HepG2 (cell line): Measurements from ENCODE around the gene VEZT. TPM values are rescaled to one million over a fixed set of nuclear protein-coding genes. Genes with fewer than 3 reads are reported as not detected.
"Not testable (repeated sequence)": the region's sequence is repeated elsewhere in the genome, so short reads cannot be mapped to it uniquely, and the experiment has no call there.

Experiments used
- ATAC-seq: fragments of 200-7000 bp; cut with Tn5 transposase; 3 replicates; pipeline ENCODE4 v1.9.1; 2020; ENCODE audit warnings: mild to moderate bottlenecking, moderate library complexity
- BruUV-seq: library from RNA; stranded (reverse); fragments of 400-500 nt; replicated peaks from 2 replicates; lab custom pipeline; 2021; lab: Mats Ljungman, UMichigan
- CTCF ChIA-PET: fragments of 300-600 bp; formaldehyde crosslinking; extraction: SDS; loops from one replicate; lab custom pipeline; 2021; ENCODE audit warnings: low total read pairs, inconsistent platforms, low intra/inter-chr PET ratio; lab: Yijun Ruan, JAX
- POLR2A ChIA-PET: fragments of 350-600 bp; sonication (Branson Sonifier 250); formaldehyde crosslinking; loops from one replicate; lab custom pipeline; 2020; ENCODE audit warnings: antibody characterized with exemption, inconsistent platforms; lab: Yijun Ruan, JAX
- DNase-seq: peaks from one replicate; pipeline ENCODE4 v3.0.0-alpha.2; 2015; ENCODE audit warnings: low spot score
- FAIRE-seq: peaks from 3 replicates; lab custom pipeline; 2011; peaks lifted over from hg19 to GRCh38; lab: Jason Lieb, UNC
- H2AFZ ChIP-seq: one replicate; pipeline ENCODE4 v1.6.1; 2011; ENCODE audit warnings: low read length, inconsistent platforms
- H3K27ac ChIP-seq: fragments of 300-600 bp; 3 replicates; pipeline ENCODE4 v1.8.0; 2011; ENCODE audit warnings: mixed run types, mild to moderate bottlenecking, mixed read lengths, low read length, inconsistent platforms; ENCODE audit not compliant: insufficient read depth; ENCODE audit errors: extremely low read length
- H3K27me3 ChIP-seq, 2 experiments: fragments of 200-600 bp in 1 of 2; 2 replicates in 1 of 2; 3 replicates in 1 of 2; pipeline versions ENCODE4 v1.6.0 to v1.8.0; 2011; ENCODE audit warnings: low read length in 2 of 2, mild to moderate bottlenecking in 2 of 2, moderate library complexity in 2 of 2, inconsistent platforms in 1 of 2; ENCODE audit not compliant: insufficient read depth in 2 of 2, control insufficient read depth in 1 of 2
- H3K36me3 ChIP-seq, 2 experiments: fragments of 200-600 bp in 1 of 2; replicated peaks in 1 of 2; 2 replicates in 1 of 2; 3 replicates in 1 of 2; pipeline versions ENCODE4 v1.5.1 to v1.8.0; 2011; ENCODE audit warnings: low read length in 2 of 2, inconsistent platforms in 1 of 2; ENCODE audit not compliant: insufficient read depth in 2 of 2, control insufficient read depth in 1 of 2
- H3K4me1 ChIP-seq: 2 replicates; pipeline ENCODE4 v1.5.1; 2012; ENCODE audit warnings: low read length, inconsistent platforms; ENCODE audit not compliant: insufficient read depth
- H3K4me2 ChIP-seq: 2 replicates; pipeline ENCODE4 v1.6.0; 2011; ENCODE audit warnings: low read depth, low read length, inconsistent platforms
- H3K4me3 ChIP-seq, 3 experiments: fragments of 200-600 bp in 1 of 3; sonication (generic), shearing (Covaris generic) in 1 of 3; replicated peaks in 1 of 3; 2 replicates each; pipeline ENCODE4 v1.5.1; 2011 to 2016; ENCODE audit warnings: low read length in 3 of 3, inconsistent platforms in 2 of 3, low read depth in 2 of 3, mild to moderate bottlenecking in 2 of 3, control low read depth in 1 of 3, mixed read lengths in 1 of 3; ENCODE audit not compliant: insufficient read depth in 1 of 3
- H3K79me2 ChIP-seq: one replicate; pipeline ENCODE4 v1.6.1; 2011; ENCODE audit warnings: low read length, inconsistent platforms; ENCODE audit not compliant: insufficient read depth
- H3K9ac ChIP-seq: 2 replicates; pipeline ENCODE4 v1.6.0; 2011; ENCODE audit warnings: mild to moderate bottlenecking, low read depth, low read length, inconsistent platforms; ENCODE audit not compliant: insufficient read depth
- H3K9me3 ChIP-seq: 2 replicates; pipeline ENCODE4 v1.5.1; 2012; ENCODE audit warnings: mild to moderate bottlenecking, low read length
- H4K20me1 ChIP-seq: 2 replicates; pipeline ENCODE4 v1.6.0; 2011; ENCODE audit warnings: inconsistent platforms, mild to moderate bottlenecking, low read length, moderate library complexity; ENCODE audit not compliant: insufficient read depth
- CBFB ChIP-seq: sonication (generic); formaldehyde crosslinking; IDR thresholded peaks from 2 replicates; pipeline ENCODE4 v1.4.0; 2020; ENCODE audit warnings: missing genetic modification reagents
- FLYWCH1 ChIP-seq: sonication (generic); formaldehyde crosslinking; IDR thresholded peaks from 2 replicates; pipeline ENCODE4 v1.8.1; 2023; ENCODE audit warnings: mild to moderate bottlenecking, missing genetic modification reagents
- FOXC1 ChIP-seq: sonication (generic); formaldehyde crosslinking; IDR thresholded peaks from 2 replicates; pipeline ENCODE4 v1.8.0; 2022; ENCODE audit warnings: mild to moderate bottlenecking, missing genetic modification reagents, borderline replicate concordance
- SP140L ChIP-seq: sonication (generic); formaldehyde crosslinking; IDR thresholded peaks from 2 replicates; pipeline ENCODE4 v1.4.0; 2020; ENCODE audit warnings: missing genetic modification reagents, borderline replicate concordance
- SRF ChIP-seq: IDR thresholded peaks from 2 replicates; pipeline ENCODE4 v1.6.1; 2011; ENCODE audit warnings: mild to moderate bottlenecking, low read depth, low read length, moderate library complexity
- TCF7 ChIP-seq: sonication (generic); IDR thresholded peaks from 2 replicates; pipeline ENCODE4 v1.6.1; 2016; ENCODE audit warnings: antibody characterized with exemption, low read depth
- YEATS4 ChIP-seq: sonication (generic); formaldehyde crosslinking; IDR thresholded peaks from 2 replicates; pipeline ENCODE4 v1.4.0; 2020; ENCODE audit warnings: missing genetic modification reagents, borderline replicate concordance
- ZNF350 ChIP-seq: sonication (generic); formaldehyde crosslinking; IDR thresholded peaks from 2 replicates; pipeline ENCODE4 v1.4.0; 2020; ENCODE audit warnings: mild to moderate bottlenecking, low read depth, missing genetic modification reagents, borderline replicate concordance
- ZNF383 ChIP-seq: sonication (generic); formaldehyde crosslinking; IDR thresholded peaks from 2 replicates; pipeline ENCODE4 v1.4.0; 2020; ENCODE audit warnings: missing genetic modification reagents, mild to moderate bottlenecking, borderline replicate concordance
- WGBS: methylation state at CpG from one replicate; pipeline ENCODE4 v1.1.6; 2017; ENCODE audit warnings: low lambda C conversion rate; 5-methylcytosine and 5-hydroxymethylcytosine counted together
- in situ Hi-C: cut with HindIII; loops from 2 replicates; pipeline ENCODE4 v1.10.0; 2017; ENCODE audit warnings: low pct_unique_long_range_greater_than_20kb; ENCODE audit not compliant: extremely low pct_ligation_motif_present
- intact Hi-C: fragments of 100-400 bp; cut with micrococcal nuclease; formaldehyde crosslinking; loops from one replicate; pipeline ENCODE4 v1.10.0; 2022; ENCODE audit not compliant: unreplicated experiment
- polyA plus RNA-seq, 8 experiments: library from polyadenylated mRNA; depleted of rRNA in 3 of 8; stranded (reverse) in 7 of 8; unstranded in 1 of 8; fragments of >200 nt; fragmentation: Illumina TruSeq in 4 of 8; extraction: Trizol in 4 of 8; gene quantifications; 2 replicates each; pipeline versions ENCODE4 v1.2.1 to v1.2.3, GENCODE V29; 2011 to 2016; ENCODE audit warnings: low read depth in 4 of 8, missing spikeins in 1 of 8, mixed read lengths in 1 of 8; ENCODE audit not compliant: insufficient read depth in 1 of 8
- total RNA-seq, 5 experiments: library from RNA; depleted of rRNA; stranded (reverse); fragments of >200 nt; fragmentation: Illumina TruSeq; extraction: Trizol; gene quantifications; 2 replicates each; pipeline ENCODE4 v1.2.3, GENCODE V29; 2016; ENCODE audit warnings: low read depth in 1 of 5
- TF ChIP-seq, protein P1 (sequence below): sonication (generic); formaldehyde crosslinking; IDR thresholded peaks from 2 replicates; pipeline ENCODE4 v1.4.0; 2020; ENCODE audit warnings: mild to moderate bottlenecking, missing genetic modification reagents

The VEZT gene
- total and polyA plus RNA-seq, 2 of the 13 experiments (the other 11 are each of a cell fraction or from before 2014, with no cell fraction given), result 35.5 to 51.6 TPM

DNA sequence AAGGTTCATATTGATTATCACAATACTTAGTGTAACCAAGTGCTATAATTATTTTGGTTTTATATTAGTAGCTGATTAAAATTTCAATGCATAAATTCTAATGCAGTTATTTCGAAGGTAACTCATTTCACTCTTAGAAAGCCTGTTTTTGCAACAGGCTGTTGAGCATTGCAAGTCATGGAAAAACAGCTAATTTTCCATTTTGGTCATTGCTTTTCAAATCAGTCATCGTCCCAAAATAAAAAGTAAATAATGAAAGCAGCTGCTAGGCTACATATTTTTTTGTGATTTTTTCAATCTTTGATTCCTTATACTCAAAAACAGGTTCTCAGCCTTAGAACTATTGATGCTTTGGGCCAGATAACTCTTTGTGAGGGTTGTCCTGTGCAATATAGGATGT lies 22.9 kb downstream of the VEZT start:
- Histone ChIP-seq H3K9ac (no peak overlapping the region), H3K27me3 (no peaks in the 10 kb centered on the region; a peak in 1 of 5 replicates), H3K36me3 (peaks cover 4% of the 10 kb centered on the region in 2 experiments; a peak in 2 of 5 replicates), H3K4me2 (no peak overlapping the region), H3K79me2 (peaks cover 52% of the 10 kb centered on the region), H3K27ac (no peak overlapping the region), H4K20me1 (0 out of 2 replicates have a peak, but pooled peaks cover 5% of the 10 kb centered on the region), H3K4me1 (peaks cover 28% of the 10 kb centered on the region), H2AFZ (no peak overlapping the region), H3K9me3 (no peaks in the 10 kb centered on the region), H3K4me3 (no peak overlapping the region)
- in situ Hi-C loops, result no loop called here
- no TSS peak for BruUV-seq
- ATAC-seq, result no peak
- DNase-seq, result no peak
- 99% methylated on average over 2 of the region's 2 CpGs for WGBS
- intact Hi-C loops, result no loop called here
- FAIRE-seq, result no peak
- POLR2A ChIA-PET, result no interaction called here
- CTCF ChIA-PET, result no interaction called here
- TF ChIP-seq CBFB (CRISPR knock-in tag) (no peak), FLYWCH1 (CRISPR knock-in tag) (no peak), ZNF383 (CRISPR knock-in tag) (no peak), SRF (no peak), YEATS4 (no peak), SP140L (no peak), TCF7 (no peak), ZNF350 (no peak), FOXC1 (CRISPR knock-in tag) (no peak)
- TF ChIP-seq, protein P1, sequence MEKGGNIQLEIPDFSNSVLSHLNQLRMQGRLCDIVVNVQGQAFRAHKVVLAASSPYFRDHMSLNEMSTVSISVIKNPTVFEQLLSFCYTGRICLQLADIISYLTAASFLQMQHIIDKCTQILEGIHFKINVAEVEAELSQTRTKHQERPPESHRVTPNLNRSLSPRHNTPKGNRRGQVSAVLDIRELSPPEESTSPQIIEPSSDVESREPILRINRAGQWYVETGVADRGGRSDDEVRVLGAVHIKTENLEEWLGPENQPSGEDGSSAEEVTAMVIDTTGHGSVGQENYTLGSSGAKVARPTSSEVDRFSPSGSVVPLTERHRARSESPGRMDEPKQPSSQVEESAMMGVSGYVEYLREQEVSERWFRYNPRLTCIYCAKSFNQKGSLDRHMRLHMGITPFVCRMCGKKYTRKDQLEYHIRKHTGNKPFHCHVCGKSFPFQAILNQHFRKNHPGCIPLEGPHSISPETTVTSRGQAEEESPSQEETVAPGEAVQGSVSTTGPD (CRISPR knock-in tag), result no peak

DNA sequence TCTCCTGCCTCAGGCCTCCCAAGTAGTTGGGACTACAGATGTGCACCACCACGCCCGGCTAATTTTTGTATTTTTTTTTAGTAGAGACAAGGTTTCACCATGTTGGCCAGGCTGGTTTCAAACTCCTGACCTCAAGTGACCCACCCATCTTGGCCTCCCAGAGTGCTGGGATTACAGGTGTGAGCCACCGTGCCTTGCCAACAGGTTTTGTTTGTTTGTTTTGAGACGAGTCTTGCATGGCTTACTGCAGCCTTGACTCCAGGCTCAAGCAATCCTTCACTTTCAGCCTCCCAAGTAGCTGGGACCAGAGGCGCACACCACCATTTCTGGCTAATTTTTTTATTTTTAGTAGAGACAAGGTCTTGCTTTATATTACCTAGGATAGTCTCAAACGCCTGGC lies 23.5 kb downstream of the VEZT start:
- ATAC-seq, H4K20me1 ChIP-seq, intact Hi-C loops, H3K9ac ChIP-seq, H3K4me2 ChIP-seq, H3K27ac ChIP-seq, DNase-seq, FAIRE-seq, H3K9me3 ChIP-seq, CTCF ChIA-PET, H3K27me3 ChIP-seq, H3K4me3 ChIP-seq, in situ Hi-C loops, BruUV-seq, H3K36me3 ChIP-seq, H2AFZ ChIP-seq: not testable (repeated sequence)
- 91% methylated on average over 6 of the region's 6 CpGs for WGBS
- Histone ChIP-seq H3K79me2 (peaks cover 52% of the 10 kb centered on the region), H3K4me1 (peaks cover 28% of the 10 kb centered on the region)
- POLR2A ChIA-PET, result interaction anchor here (0.6 kb wide), 1 partner anchor 15 kb away, joined by 3 read pairs; no protein-coding TSS in a partner anchor
